GM19395 (cell line): ENCODE data around the gene OVAAL.

Experiments used
- ATAC-seq: cut with Tn5 transposase; IDR thresholded peaks from one replicate; pipeline ENCODE4 v1.9.1; 2021; ENCODE audit warnings: mild to moderate bottlenecking, moderate library complexity; ENCODE audit not compliant: unreplicated experiment

OVAAL gene

DNA sequence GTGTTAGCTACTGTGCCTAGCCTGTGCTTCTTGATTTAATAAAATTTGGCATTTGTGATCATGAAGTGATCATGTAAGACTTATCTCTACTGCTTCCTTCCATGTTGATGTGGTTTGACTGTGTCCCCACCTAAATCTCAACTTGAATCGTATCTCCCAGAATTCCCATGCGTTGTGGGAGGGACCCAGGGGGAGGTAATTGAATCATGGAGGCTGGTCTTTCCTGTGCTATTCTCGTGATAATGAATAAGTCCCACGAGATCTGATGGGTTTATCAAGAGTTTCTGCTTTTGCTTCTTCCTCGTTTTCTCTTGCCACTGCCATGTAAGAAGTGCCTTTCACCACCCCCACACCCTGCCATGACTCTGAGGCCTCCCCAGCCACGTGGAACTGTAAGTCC lies at the start of gene OVAAL:
Gene OVAAL, plus strand, starts transcription at position 301 of the 400 bp plus-strand sequence.
- ATAC-seq: no peak

DNA sequence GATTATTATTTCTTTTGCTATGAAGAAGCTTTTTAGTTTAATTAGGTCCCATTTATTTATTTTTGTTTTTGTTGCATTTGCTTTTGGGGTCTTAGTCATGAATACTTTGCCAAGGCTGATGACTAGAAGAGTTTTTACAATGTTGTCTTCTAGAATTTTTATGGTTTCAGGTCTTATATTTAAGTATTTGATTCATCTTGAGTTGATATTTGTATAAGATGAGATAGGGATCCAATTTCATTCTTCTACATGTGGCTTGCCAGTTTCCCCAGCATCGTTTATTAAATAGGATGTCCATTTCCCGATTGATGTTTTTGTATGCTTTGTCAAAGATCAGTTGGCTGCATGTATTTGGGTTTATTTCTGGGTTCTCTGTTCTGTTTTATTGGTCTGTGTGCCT lies 47.9 kb upstream of the OVAAL start:
- ATAC-seq: no peak

DNA sequence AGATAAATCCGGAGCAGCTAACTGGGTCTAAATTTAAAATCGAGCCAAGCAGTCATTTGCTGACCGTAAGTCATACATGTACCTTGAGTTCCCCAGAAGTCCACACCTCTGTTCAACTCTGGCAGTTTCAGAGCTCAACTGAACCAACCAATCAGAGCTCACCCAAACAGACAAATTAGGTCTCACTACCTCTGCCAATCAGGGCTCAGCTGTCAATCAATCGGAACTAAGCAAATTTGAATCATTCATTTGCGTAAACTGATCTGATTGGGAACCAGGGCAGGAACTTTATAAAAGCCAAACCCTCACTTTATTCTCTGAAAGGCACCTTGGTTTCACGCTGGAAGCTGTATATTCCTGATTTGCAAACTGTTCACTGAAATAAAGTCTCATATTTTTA lies 45.2 kb upstream of the OVAAL start:
- no peak for ATAC-seq

DNA sequence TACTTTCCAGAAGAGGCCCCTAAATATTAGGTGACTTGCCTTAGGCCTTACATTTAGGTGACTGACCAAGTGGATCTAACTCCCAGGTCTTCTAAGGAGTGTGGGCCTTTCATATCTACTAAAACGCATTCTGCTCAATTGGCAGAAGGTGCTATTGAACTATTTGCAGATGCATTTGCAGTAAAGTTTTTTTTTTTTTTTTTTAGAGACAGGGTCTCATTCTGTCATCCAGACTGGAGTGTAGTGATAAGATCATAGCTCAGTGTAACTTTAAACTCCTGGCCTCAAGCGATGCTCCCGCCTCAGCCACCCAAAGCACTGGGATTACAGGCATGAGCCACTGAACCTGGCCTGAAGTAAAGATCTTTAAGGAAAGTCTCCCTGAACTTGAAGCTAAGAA lies 43.4 kb upstream of the OVAAL start:
- ATAC-seq: no peak

DNA sequence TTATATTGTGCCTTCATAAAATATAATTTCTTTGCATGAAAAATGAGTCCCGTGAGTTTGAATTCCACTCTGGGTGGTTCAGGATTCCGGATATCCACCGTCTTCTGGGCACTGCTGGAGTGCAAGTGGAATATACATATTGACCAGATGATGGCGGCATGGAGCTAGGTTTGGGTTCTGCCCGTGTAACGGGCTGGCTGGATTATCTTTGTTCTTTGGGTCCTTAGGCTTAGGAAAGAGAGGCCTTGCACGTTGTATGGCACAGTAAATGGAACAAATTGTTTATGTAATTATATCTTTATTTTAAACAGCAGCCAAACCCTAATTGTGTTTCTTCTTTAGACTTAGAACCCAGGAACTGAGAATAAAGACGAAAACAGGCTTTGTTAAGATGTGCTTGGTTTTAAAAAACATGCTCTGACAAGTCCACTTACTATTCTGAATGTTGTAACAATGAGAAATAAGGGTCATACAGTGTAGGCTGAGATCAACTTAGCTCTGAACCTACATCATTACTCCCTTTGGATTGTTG lies 42.8 kb upstream of the OVAAL start:
- ATAC-seq: peak; percentile 98

DNA sequence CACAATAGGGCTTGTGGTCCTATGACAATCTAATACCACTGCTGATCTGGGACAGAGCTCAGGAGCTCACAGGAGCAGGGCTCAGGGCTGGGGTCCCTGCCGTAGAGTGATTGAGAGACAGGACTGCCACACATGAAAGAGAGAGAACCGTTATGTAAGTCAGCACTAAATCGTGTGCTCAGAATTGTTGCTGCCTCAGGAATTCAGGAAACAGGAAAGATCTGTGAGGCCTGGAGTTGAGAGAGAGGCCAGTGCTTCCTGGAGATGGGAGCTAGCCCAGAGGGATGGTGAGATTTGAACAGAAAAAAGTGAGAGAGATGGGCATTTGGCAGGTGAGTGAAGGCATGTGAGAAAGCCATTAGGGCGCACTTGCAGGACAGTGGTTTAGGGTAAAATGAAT lies 38.9 kb upstream of the OVAAL start:
- no peak for ATAC-seq

DNA sequence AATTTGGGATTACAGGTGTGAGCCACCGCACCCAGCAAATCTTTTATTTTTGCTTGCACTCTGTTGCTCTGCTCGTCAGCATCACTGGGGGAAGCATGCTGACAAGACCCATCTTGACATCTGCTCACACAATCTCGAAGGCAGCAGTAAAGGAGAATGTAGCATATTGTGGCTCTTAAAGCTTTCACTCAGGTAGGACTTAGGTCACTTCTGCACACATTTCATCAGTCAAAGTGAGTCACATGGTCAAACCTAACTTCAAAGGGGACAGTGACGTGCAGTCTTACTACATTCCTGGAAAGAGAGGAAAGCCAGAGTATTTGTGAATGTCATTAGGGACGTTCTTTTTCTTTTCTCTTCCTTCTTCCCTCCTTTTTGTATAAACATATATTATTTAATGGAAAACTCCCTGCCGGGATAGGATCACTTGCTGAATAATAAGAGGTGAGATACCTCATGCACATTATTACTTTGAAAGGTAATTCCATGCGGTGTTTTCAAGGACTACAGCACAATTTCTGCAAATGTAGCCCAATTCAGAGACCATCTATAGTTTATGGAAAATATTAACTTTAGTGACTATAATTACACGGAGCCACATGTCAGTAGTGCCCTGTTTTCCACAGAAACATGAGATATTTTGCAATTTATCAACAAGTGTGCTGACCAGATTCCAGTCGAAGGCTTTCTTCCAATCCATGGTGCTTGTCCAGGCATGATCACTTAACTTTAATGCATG lies 37.1 kb upstream of the OVAAL start:
- ATAC-seq: no peak

DNA sequence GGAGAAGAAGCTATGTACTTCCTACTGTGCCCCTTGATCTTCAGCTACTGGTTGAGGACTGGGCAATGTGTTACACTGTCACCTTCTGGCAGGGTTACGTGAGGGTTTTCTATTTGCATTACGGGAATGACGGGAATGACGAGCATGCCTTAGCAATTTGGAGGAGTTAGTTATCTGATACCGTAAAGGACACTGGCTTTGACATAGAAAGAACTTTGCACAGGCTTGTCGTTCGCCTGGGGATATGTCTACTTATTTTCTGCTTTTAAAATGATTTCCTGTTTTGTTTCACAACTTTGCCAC lies 36.6 kb upstream of the OVAAL start:
- no peak for ATAC-seq

DNA sequence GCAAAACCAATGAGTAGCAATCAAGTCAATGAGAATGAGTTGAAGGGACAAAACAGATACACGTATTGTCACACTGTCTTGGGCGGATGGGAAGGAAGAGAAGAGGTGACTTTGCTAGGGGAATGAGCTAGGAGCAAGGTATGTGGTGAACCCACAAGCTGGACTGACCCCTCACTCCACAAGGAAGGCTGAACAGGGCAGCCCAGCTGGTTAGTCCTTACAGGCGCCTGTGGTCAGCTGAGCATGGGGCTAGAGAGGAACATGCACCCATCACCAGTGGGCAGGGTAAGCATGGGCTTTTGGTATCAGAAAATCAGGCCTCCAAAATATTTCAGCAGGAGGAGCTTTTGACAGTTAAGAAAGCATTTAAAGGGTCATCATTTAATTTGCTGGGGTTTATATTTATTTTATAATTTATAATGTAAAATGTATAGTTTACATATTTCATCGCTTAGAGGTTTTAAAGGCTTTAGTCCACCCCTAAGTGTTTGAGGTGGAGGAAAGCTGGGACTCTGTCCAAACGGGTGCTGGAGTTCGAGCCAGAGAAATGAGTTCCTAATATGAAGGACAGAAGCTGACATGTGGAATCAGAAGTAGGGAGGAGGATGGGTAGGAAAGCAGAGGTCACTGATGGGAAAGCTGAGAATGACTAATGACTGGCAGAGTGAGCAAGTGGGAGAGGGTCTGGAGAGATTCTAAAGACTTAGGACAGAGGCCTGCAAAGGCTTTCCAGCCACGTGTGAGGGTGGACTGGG lies 34.4 kb upstream of the OVAAL start:
- no peak for ATAC-seq

DNA sequence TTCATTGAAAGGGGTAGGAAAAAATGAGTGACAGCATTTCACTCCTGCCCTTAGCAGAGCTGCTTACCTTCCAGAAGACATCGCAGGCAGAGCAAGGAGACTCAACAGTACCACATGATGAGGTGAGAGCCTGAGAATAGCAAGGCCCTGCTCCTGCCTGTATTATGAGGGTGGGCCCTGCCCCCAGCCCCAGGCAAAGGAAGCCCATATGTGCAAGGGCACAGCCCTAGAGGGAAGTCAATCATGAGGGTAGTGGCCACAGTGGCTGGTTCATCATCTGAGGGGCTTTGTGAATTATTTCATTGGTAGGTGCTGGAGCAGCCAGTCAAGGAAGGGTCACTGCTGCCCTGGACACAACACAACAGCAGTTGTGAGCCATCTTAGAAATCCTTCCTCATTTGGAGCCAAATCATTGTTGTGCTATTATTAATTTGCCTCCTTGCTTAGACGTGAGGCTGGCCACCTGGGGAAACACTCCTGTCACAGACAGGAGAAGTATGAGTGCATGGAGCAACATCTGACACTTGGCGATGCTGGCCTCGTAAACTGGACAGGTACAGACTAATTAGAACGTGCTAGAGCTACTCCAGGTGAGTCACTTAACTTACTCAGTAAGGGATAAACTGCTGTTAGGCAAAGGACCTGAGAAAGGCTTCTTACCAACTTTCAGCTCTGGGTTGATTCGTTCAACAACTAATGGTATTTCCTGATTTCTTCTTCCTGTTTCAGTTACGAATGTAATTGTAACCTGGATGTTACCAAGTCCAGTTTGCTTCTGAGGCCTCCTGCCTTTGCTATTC lies 33.6 kb upstream of the OVAAL start:
- no peak for ATAC-seq

DNA sequence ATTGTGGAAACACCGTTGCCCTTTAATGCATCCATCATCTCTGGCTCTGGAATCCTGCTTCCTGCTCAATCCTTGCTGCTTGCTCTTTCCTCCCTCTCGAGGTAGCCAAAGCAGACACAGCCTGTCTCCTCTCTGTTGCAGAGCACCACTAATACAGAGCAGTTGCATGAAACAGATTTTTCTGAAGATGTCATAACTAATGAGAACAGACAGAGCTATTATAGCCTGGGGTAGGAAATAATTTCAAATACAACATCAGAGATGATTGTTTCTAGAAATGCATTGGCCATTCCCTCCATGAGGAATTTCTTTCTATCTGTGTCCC lies 33.1 kb upstream of the OVAAL start:
- no peak for ATAC-seq

DNA sequence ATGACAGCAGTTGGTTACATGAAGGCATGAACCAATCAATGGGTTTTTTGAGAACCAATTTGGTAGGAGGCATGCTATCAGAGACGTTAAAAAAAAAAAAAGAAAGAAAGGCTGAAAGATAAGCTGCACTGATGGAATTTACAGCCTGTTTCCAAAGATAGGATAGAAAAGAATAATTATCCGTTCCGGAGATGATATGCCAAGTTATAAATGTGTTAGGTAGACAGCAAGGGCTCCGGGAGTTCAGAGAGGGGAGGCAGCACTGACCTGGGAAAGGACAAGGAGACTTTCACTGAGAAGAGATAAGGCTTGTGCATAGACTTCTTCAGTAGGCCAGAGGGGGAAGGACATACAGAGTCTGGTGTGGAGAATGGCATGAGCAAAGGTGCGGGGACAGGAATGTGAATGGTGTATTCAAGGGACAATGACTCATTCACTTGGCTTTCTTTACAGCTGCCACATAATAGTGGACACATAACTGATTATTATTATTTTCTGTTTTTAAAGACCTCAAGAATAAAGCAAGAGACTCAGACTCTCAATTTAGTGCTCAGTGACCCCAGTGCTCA lies 31.6 kb upstream of the OVAAL start:
- ATAC-seq: no peak

DNA sequence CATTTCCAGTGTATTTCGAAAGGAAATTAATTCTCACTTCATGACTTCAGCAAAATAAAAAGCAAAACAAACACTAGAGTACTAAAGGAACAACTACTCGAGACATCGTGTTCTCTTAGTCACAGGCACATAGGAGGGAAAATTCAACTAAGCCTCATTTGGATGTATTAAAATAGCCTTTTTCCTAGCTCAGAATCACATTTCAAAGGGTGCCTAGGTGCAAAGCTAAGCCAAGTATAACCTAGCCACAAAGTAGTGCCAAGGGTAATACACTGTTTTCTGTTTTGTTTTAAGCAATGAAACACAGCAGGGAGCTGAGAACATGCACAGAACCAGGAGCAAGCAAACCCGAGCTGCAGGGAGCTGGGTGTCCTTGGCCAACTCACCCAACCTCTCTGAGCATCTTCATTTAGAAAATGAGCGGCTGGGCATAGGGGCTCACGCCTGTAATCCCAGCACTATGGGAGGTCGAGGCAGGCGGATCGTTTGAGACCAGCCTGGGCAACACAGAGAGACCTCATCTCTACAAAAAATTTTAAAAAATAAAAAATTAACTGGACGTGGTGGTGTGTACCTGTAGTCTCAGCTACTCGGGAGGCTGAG lies 29.8 kb upstream of the OVAAL start:
- no peak for ATAC-seq

DNA sequence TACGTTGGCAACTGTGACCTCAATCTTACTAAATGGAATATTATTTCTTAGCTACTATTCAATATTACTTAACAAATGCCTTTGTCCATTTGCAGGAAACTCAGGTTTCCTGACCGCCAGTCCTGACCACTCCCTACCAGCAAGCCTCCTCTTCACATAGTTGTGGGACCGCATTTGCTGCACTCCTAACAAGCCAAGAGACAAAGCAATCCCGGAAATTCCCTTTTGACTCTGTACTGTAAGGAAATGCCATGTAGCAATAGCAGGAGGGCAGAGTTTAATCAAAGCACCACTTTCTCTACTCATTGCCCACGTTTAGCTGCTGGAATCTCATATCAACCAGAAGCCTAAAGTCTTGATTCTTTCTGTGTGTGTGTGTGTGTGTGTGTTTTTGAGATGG lies 28.3 kb upstream of the OVAAL start:
- ATAC-seq: no peak

DNA sequence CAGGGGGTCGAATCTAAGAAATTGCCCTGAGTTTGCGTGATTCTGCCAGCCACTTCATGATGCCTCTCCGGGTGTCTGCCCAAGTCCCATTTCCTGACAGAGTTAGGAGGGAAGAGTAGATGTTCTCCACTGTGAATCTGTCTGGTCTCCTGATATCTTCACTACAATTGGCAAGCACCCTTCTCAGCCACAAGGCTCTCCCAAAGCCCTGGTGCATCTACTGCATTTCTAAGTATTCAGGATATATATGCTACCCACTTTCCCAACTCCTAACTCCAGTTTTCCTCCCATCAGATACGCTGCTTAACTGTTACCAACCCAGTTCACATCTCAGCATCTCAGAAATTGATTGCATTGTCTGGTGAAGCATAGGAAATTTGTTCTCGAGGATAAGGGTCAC lies 25.9 kb upstream of the OVAAL start:
- ATAC-seq: no peak

DNA sequence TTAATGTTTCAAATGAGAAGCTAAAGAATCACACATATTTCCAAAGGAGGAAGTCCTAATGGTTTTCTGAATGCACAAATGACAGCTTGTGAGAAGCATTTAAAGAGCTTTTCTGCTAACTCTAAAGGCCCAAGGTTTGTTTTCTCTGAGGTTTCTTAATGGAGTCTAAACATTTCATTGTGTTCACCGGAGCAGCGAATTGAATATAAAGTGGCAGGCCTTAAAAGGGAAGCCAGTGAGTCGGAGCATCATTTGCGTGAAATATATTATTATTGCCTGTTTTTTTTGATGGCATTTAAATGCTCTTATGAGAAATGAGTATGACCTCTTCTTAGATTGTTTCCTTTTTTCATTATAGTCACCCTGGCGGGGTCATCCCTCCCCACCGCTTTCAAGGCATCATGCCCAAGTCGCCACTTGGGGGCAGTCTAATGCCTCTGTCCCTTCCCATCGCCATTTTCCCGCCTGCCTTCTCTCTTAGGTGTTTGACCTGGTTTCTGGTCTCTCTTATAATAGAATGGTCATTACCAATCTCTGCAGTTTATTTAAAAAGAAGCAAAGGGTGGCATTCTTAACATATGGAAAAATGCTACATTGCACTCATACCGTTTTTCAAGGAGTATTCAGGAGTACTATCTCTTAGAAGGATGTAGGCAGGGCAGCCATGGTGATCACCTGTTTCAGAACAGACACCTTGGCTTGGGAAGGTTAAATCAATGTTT lies 25.3 kb upstream of the OVAAL start:
- ATAC-seq: no peak

DNA sequence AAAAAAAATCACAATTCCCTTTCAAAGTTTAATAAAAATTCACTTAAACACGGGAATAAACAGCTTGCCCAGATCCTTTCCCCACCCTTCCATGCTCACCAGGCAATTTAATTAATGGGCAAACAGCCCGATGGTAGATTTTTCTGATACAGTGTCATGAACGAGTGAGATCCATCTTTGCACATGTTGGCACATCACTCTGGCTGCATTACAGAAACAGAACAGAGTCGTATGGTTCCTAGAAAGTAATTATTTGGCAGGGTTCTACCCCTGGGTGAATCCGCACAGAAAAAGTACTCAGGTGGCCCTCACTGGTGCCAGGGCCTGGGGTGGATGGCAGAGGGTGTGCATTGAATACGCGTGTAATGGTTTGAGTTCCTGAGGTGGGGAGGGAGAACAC lies 24.6 kb upstream of the OVAAL start:
- no peak for ATAC-seq

DNA sequence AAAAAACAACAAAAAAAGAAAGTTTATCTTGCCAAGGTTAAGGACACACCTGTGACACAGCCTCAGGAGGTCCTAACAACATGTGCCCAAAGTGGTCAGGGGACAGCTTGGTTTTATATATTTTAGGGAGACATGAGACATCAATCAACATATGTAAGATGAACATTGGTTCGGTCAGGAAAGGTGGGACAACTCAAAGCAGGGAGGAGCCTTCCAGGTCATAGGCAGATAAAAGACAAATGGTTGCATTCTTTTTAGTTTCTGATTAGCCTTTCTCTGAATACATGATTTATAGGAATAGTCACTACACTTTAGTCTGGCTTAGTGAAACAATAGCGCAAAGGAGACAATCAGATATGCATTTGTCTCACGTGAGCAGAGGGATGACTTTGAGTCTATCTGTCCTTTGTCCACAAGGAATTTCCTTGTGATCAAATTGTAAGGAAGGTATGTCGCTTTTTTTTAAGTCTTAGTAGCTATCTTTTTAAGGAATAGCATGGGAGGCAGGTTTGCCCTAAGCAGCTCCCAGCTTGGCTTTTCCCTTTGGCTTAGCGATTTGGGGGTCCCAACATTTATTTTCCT lies 23.3 kb upstream of the OVAAL start:
- ATAC-seq: no peak

DNA sequence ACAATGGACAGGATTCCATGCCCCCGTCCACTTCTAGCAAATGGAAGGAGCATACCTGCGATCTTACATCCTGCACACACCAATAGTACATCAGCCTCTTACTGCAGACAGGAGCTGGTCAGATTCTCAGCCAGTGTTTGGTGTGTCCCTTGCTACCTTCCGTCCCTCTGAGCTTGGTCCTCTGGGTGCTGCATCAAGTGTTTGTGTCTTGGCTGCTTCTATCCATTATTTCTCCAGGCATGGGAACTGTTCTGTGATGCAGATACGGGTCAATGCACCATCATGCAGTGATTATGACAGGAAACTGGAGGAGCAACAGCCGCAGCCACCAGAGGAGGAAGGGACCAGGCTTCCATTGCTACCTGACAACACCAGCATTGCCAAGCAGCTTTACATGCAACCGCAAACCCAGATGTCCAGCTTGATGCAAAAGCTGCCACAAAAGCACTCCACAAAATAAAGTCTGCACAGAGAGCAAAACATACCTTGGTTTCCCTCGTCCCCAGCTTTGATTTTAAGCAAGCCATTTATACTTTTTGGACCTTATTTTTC lies 21.9 kb upstream of the OVAAL start:
- no peak for ATAC-seq

DNA sequence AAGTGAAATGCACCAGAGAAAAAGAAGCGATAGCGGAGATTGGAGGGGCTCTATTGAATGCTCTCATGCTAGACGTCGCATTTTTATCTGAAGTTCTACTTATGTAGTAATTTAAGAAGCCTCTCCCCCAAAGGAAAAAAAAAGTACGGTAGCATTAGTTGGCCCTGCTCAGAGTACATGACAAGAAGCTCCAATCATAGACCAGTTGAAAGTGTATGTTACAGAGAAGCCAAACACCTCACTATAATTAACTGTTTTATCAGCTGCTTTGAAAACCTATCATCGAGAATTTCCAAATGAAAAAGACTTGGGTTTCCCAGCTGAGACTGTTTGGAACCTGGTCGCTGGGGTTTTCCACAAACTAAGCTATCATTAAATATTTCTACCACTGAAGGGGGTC lies 19.6 kb upstream of the OVAAL start:
- ATAC-seq: no peak
